ENCODE measurements around the gene GOPC.

GOPC gene

DNA sequence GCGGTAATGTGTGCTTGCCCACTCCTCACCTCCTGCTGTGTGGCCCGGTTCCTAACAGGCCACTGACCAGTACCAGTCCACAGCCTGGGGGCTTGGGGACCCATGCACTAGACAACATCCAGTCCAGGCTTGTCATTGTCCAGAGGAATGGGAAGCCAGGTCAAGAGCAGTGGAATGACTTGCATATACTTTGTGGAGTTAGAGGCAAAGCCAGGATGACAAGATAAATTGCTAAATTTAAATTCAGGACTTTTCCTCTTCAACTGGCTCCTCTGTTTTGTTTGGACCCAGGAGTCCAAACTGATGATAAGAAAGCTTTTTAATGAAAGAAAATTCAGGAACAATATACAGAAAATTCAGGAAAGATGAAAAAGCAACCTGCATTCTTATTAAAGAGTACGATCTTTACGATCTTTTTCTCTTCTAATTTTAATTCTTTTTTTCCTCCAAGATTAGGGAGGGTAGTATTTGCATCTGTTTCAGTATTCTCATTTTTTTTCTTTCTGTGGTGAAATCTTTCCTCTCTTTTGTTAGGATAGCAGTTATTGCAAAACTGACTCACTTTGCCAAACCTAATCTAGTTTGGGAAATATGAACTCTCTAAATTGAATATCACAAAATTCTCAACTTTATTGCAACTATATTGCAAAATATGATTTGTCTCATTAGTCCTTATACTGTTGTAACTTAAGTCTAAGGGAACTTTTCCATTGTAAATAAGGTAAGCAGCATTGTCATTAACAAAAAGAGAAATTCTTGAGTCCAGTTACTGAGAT lies 71.7 kb downstream of the GOPC start:
- DNase-seq (ENCODE audit: low read depth in 1 of 2, low spot score in 1 of 2) = no peak
- Histone ChIP-seq H3K27me3 (ENCODE audit: insufficient read depth, poor library complexity, severe bottlenecking) (no peaks in the 10 kb centered on the region), H3K4me3 (replicated peaks; ENCODE audit: insufficient read depth, low read length) (no peak overlapping the region), H3K27ac (replicated peaks) (no peak overlapping the region)
- TF ChIP-seq POLR2AphosphoS5 (IDR thresholded peaks at IDR 0.05; ENCODE audit: low read depth) (no peak), REST (IDR thresholded peaks at IDR 0.05; ENCODE audit: insufficient replicate concordance, low read depth) (no peak), CTCF (IDR thresholded peaks at IDR 0.05; ENCODE audit: insufficient read depth, low read length) (no peak), GABPA (IDR thresholded peaks at IDR 0.05; ENCODE audit: low read depth) (no peak), SPI1 (IDR thresholded peaks at IDR 0.05; ENCODE audit: borderline replicate concordance, low read depth) (no peak)

DNA sequence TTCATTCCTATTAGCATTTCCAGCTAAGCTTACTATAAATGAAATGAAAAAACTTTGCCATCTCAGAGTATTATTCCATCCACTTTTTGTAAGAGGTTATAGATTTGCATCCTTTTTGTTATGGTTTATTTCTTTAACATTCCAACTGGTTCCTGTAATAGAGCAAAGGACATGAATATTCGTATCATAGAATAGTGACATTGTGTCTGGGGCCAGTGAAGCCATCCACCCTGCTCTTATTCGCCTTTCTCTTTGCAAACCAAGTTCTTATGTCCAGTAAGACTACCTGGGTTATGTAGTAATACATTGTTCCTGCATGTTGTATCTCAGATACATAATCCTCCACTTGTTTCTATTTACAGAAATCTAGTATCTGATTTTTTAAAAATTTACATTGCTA lies 76.7 kb downstream of the GOPC start:
- H3K4me3 ChIP-seq (replicated peaks; ENCODE audit: insufficient read depth, low read length) = no peak overlapping the region
- H3K27ac ChIP-seq (replicated peaks) = no peak overlapping the region
- no peak for DNase-seq (ENCODE audit: low read depth in 1 of 2, low spot score in 1 of 2)
- no peak for TF ChIP-seq POLR2AphosphoS5 (IDR thresholded peaks at IDR 0.05; ENCODE audit: low read depth)
- TF ChIP-seq CTCF (IDR thresholded peaks at IDR 0.05; ENCODE audit: insufficient read depth, low read length) = no peak
- TF ChIP-seq SPI1 (IDR thresholded peaks at IDR 0.05; ENCODE audit: borderline replicate concordance, low read depth) = no peak
- TF ChIP-seq REST (IDR thresholded peaks at IDR 0.05; ENCODE audit: insufficient replicate concordance, low read depth) = no peak
- TF ChIP-seq GABPA (IDR thresholded peaks at IDR 0.05; ENCODE audit: low read depth) = no peak
- H3K27me3 ChIP-seq (ENCODE audit: insufficient read depth, poor library complexity, severe bottlenecking) = no peaks in the 10 kb centered on the region

DNA sequence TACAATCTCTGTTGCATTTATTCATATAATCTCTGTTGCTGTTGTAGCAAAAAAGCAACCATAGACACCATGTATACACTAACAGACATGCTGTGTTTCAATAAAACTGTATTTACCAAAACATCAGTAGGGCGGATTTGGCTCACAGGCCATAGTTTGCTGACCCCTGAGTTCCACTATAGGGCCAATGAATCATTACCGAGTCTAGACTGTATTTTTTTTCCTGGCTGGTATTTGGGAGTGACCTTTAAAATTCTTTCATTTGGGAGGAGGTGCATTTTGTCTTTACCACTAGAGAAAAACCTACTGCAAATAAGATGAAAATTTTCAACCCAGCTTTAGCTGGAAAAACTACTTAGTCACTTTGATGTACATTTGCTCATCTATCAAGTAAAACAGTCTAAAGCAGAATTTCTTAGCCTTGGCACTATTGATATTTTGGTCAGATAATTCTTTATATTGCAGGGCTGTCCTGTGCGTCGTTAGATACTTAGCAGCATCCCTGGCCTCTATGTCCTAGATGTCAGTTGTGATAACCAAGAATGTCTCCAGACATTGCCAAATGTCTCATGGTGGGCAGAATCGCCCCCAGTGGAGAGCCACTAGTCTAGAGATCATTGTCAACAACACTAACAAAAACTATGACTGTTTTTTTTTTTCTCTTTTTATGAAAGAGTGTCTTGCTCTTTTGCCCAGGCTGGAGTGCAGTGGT lies 80.4 kb downstream of the GOPC start:
- TF ChIP-seq GABPA (IDR thresholded peaks at IDR 0.05; ENCODE audit: low read depth) (no peak), REST (IDR thresholded peaks at IDR 0.05; ENCODE audit: insufficient replicate concordance, low read depth) (no peak), SPI1 (IDR thresholded peaks at IDR 0.05; ENCODE audit: borderline replicate concordance, low read depth) (no peak), CTCF (IDR thresholded peaks at IDR 0.05; ENCODE audit: insufficient read depth, low read length) (no peak), POLR2AphosphoS5 (IDR thresholded peaks at IDR 0.05; ENCODE audit: low read depth) (no peak)

More for the DNA sequence above, 80.4 kb downstream of the GOPC start:
- no peak for DNase-seq (ENCODE audit: low read depth in 1 of 2, low spot score in 1 of 2)
- Histone ChIP-seq H3K27me3 (ENCODE audit: insufficient read depth, poor library complexity, severe bottlenecking) (no peaks in the 10 kb centered on the region), H3K4me3 (replicated peaks; ENCODE audit: insufficient read depth, low read length) (no peak overlapping the region), H3K27ac (replicated peaks) (no peak overlapping the region)
